Right lobe of liver (tissue), 6 donors: ENCODE results near the gene BANK1. TPM values are rescaled to one million over a fixed set of nuclear protein-coding genes. Genes with fewer than 3 reads are reported as not detected.

ENCODE experiments used
- ATAC-seq, 4 donors: fragments of 200-7000 bp; cut with Tn5 transposase; one replicate each; pipeline ENCODE4 v1.9.1; 2020; ENCODE audit warnings: mild to moderate bottlenecking in 4 of 4, moderate library complexity in 4 of 4
- DNase-seq, 3 donors: peaks; one replicate each; pipeline ENCODE4 v3.0.0-alpha.2; 2020
- H3K27ac ChIP-seq, 3 donors: fragments of 200-600 bp; one replicate each; pipeline ENCODE4 v1.8.0; 2022
- H3K27me3 ChIP-seq, 2 donors: fragments of 200-600 bp; one replicate each; pipeline ENCODE4 v1.8.0; 2022
- H3K36me3 ChIP-seq, 4 donors: fragments of 200-600 bp; sonication (generic) in 1 of 4; one replicate each; pipeline versions ENCODE4 v1.5.1 to v1.8.0; 2017 to 2022; ENCODE audit warnings: control low read depth in 1 of 4
- H3K4me1 ChIP-seq, 4 donors: fragments of 200-600 bp; sonication (generic) in 1 of 4; one replicate each; pipeline versions ENCODE4 v1.5.1 to v1.8.0; 2017 to 2022; ENCODE audit warnings: control low read depth in 1 of 4
- H3K4me3 ChIP-seq, 3 donors: fragments of 200-600 bp; one replicate each; pipeline ENCODE4 v1.8.0; 2022
- H3K9me3 ChIP-seq, 4 donors: fragments of 200-600 bp; sonication (generic) in 1 of 4; one replicate each; pipeline versions ENCODE4 v1.5.1 to v1.8.0; 2017 to 2022; ENCODE audit warnings: control low read depth in 1 of 4
- CTCF ChIP-seq, 4 donors: fragments of 200-600 bp in 3 of 4; fragments of 450-650 bp in 1 of 4; IDR thresholded peaks; one replicate each; pipeline versions ENCODE4 v1.5.1 to v1.8.0; 2016 to 2022; ENCODE audit warnings: antibody characterized with exemption in 4 of 4, mild to moderate bottlenecking in 2 of 4
- POLR2A ChIP-seq: fragments of 450-650 bp; IDR thresholded peaks from one replicate; pipeline ENCODE4 v1.6.1; 2017; ENCODE audit warnings: antibody characterized with exemption, mild to moderate bottlenecking
- WGBS: methylation state at CpG from one replicate; pipeline ENCODE4 v1.1.6; 2018; ENCODE audit warnings: low coverage, low lambda C conversion rate; ENCODE audit not compliant: insufficient coverage; ENCODE audit errors: missing lambda C conversion rate; 5-methylcytosine and 5-hydroxymethylcytosine counted together
- intact Hi-C, 2 donors: fragments of 100-400 bp; cut with DNase I; formaldehyde crosslinking; loops; one replicate each; pipeline versions ENCODE4 v1.11.2 to v1.14.1; 2022
- total RNA-seq, 6 experiments: library from RNA; depleted of rRNA in 2 of 6; stranded (reverse); fragments of >200 nt in 2 of 6; fragmentation: NEBNext Ultra II Directional in 3 of 6; extraction: Animal tissue kit (Norgen Biotek cat#: 25700) in 3 of 6; gene quantifications; one replicate each; pipeline versions ENCODE4 v1.1.0 to v1.2.4, GENCODE V29; 2016 to 2023
- donor health status: DM: no; HTN: yes; CAD: no.
- donor health status: DM: no; HTN: no; CAD: no.
- donor health status: DM: no; HTN: no; CAD: no.
- donor health status: DM: no; HTN: yes; CAD: no.
- donor health status: DM: no; HTN: yes; CAD: no.

The BANK1 gene
- total RNA-seq, 6 experiments from 2014 or later = 0.06 to 0.84 (median 0.27) TPM; not detected in 2

DNA sequence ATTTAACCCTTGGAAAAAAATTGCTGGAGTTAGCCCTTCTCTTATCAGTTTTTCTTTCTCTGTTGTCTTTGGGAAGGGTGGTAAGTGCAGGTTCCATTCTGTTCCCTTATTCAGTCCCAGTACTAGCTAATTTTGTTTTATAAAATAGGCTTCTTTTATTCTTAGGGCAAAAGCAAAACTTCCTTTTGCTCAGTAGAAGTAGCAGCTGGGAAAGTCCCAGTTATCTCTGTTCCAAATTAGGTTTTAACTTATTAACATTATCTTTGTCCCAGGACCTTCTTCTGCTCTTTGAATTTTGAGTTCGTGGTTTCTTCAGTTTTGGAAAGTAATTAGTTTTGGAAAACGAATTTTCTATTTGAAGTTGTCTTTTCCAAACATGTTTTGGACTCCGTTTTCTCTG lies 61.1 kb downstream of the BANK1 start:
- intact Hi-C loops = no loop called here
- no peak overlapping the region for H3K27ac ChIP-seq
- ATAC-seq (no peak), DNase-seq (no peak)
- no peaks in the 10 kb centered on the region for H3K9me3 ChIP-seq
- WGBS = 32% methylated on average over 3 of the region's 3 CpGs
- TF ChIP-seq POLR2A (no peak), CTCF (IDR thresholded peaks at IDR 0.05) (no peak)
- no peaks in the 10 kb centered on the region for H3K36me3 ChIP-seq
- no peaks in the 10 kb centered on the region for H3K4me1 ChIP-seq
- H3K4me3 ChIP-seq = no peak overlapping the region
- no peaks in the 10 kb centered on the region for H3K27me3 ChIP-seq

- no peaks in the 10 kb centered on the region for H3K27me3 ChIP-seq
- H3K9me3 ChIP-seq = no peaks in the 10 kb centered on the region
- ATAC-seq (no peak), DNase-seq (no peak)
- intact Hi-C loops = no loop called here
- TF ChIP-seq POLR2A (no peak), CTCF (IDR thresholded peaks at IDR 0.05) (no peak)
- no peaks in the 10 kb centered on the region for H3K4me1 ChIP-seq
- H3K27ac ChIP-seq = no peak overlapping the region
- H3K4me3 ChIP-seq = no peak overlapping the region
- 83% methylated on average over 1 of the region's 1 CpG for WGBS
- no peaks in the 10 kb centered on the region for H3K36me3 ChIP-seq
These were observed 62.5 kb downstream of the BANK1 start for GRCh38 chr4:101853028-101853427.

GRCh38 chr4:101853691-101854090 lies 63.2 kb downstream of the BANK1 start:
- 65% methylated on average over 7 of the region's 7 CpGs for WGBS
- DNase-seq (no peak), ATAC-seq (no peak)
- H3K4me1 ChIP-seq = no peaks in the 10 kb centered on the region
- intact Hi-C loops = no loop called here
- H3K4me3 ChIP-seq = no peak overlapping the region
- no peak overlapping the region for H3K27ac ChIP-seq
- H3K36me3 ChIP-seq = no peaks in the 10 kb centered on the region
- TF ChIP-seq CTCF (IDR thresholded peaks at IDR 0.05) (no peak), POLR2A (no peak)
- no peaks in the 10 kb centered on the region for H3K27me3 ChIP-seq
- no peaks in the 10 kb centered on the region for H3K9me3 ChIP-seq

DNA sequence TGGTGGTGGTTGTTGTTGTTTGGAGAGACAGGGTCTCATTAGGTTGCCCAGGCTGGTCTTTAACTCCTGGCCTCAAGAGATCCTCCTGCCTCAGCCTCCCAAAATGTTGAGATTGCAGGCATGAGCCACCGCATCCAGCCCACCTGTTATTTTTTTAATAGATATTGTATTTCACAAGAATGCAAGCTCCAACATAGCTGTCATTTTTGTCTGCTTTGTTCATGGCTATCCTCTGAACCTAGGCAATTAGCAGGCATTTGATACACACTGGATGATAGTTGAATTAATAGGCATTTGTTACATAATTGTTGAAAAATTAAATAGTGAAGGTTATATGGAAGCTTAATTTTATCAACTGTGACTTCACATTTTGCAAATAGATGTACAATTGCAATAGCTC lies 64.7 kb downstream of the BANK1 start:
- DNase-seq = no peak
- no peaks in the 10 kb centered on the region for H3K36me3 ChIP-seq
- H3K4me1 ChIP-seq = no peaks in the 10 kb centered on the region
- H3K27ac ChIP-seq = no peak overlapping the region
- ATAC-seq = no peak
- no peaks in the 10 kb centered on the region for H3K27me3 ChIP-seq
- H3K4me3 ChIP-seq = no peak overlapping the region
- intact Hi-C loops = no loop called here
- no peak for TF ChIP-seq POLR2A
- TF ChIP-seq CTCF (IDR thresholded peaks at IDR 0.05) = no peak
- WGBS = 71% methylated on average over 1 of the region's 1 CpG
- no peaks in the 10 kb centered on the region for H3K9me3 ChIP-seq

- Histone ChIP-seq H3K36me3 (no peaks in the 10 kb centered on the region), H3K27ac (no peak overlapping the region), H3K4me1 (no peaks in the 10 kb centered on the region), H3K4me3 (no peak overlapping the region), H3K9me3 (no peaks in the 10 kb centered on the region), H3K27me3 (no peaks in the 10 kb centered on the region)
- ATAC-seq = no peak
- no peak for TF ChIP-seq POLR2A
- no peak for TF ChIP-seq CTCF (IDR thresholded peaks at IDR 0.05)
- intact Hi-C loops = no loop called here
- 60% methylated on average over 2 of the region's 2 CpGs for WGBS
- DNase-seq = no peak
These were observed 65.6 kb downstream of the BANK1 start for GRCh38 chr4:101856149-101856548.
